Measurements from ENCODE around the gene PNLIPRP1.

Gene PNLIPRP1

DNA sequence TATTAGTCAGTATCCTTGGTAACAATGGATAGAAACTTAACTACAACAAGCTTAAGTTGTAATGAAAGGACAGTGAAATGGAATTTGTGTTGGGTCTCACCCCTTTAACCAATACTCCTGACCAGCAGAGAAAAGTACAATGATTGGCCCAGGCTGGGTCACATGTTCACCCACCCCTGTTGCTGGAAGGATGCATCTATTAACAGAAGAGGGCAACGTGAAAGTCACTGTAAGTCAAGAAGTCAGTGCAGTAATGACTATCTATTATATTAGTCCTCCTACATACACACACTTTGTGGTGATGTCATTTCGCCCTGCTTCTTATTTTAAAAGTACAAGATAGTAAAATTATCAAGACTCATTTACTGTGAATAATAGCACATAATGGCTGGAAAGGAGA is 46.2 kb downstream of the PNLIPRP1 start:
- DNase-seq (ENCODE audit: low read depth, low spot score), result no peak
- Histone ChIP-seq H3K36me3 (ENCODE audit: insufficient read depth, insufficient read length, low read length) (no peaks in the 10 kb centered on the region), H3K27me3 (ENCODE audit: insufficient read depth, insufficient read length) (no peaks in the 10 kb centered on the region), H3K4me3 (ENCODE audit: insufficient read length, low read depth) (no peak overlapping the region), H3K9ac (ENCODE audit: insufficient read length, low read depth) (no peak overlapping the region), H3K4me1 (ENCODE audit: insufficient read depth, insufficient read length) (no peaks in the 10 kb centered on the region), H3K9me3 (ENCODE audit: insufficient read depth, low read length) (no peaks in the 10 kb centered on the region)
- no peak for TF ChIP-seq ZNF274 (IDR thresholded peaks at IDR 0.05; ENCODE audit: low read depth, low read length)
- no peak for TF ChIP-seq SUZ12 (IDR thresholded peaks at IDR 0.05; ENCODE audit: extremely low read depth, insufficient read depth, insufficient read length)
- no peak for TF ChIP-seq YY1 (IDR thresholded peaks at IDR 0.05; ENCODE audit: insufficient read depth, insufficient read length)

GRCh38 chr10:116637830-116638229 is 47.1 kb downstream of the PNLIPRP1 start:
- no peaks in the 10 kb centered on the region for H3K27me3 ChIP-seq (ENCODE audit: insufficient read depth, insufficient read length)
- H3K4me3 ChIP-seq (ENCODE audit: insufficient read length, low read depth), result no peak overlapping the region
- H3K9me3 ChIP-seq (ENCODE audit: insufficient read depth, low read length), result no peaks in the 10 kb centered on the region
- TF ChIP-seq YY1 (IDR thresholded peaks at IDR 0.05; ENCODE audit: insufficient read depth, insufficient read length) (no peak), SUZ12 (IDR thresholded peaks at IDR 0.05; ENCODE audit: extremely low read depth, insufficient read depth, insufficient read length) (no peak)
- H3K36me3 ChIP-seq (ENCODE audit: insufficient read depth, insufficient read length, low read length), result no peaks in the 10 kb centered on the region
- DNase-seq (ENCODE audit: low read depth, low spot score), result no peak
- H3K4me1 ChIP-seq (ENCODE audit: insufficient read depth, insufficient read length), result no peaks in the 10 kb centered on the region
- H3K9ac ChIP-seq (ENCODE audit: insufficient read length, low read depth), result no peak overlapping the region

DNA sequence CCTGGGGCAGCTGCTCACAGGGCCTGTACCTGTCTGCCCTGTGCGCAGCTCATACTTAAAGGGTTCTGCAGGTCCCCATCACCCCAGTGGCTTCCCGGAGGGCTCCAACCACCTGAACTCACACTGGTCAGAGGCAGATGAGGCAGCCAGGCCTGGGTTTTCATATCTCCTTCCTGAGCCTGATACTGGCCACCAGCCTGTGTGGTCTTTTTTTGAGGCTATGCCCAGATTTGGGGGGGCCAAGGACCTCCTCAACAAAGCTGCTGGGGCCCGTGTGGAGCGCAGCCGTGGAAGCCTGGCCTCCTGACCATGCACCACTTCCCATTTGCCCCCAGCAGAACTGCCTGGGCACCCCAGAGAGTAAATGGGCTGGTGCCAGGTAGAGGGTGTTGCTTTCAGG is 55.7 kb downstream of the PNLIPRP1 start:
- H3K9ac ChIP-seq (ENCODE audit: insufficient read length, low read depth), result no peak overlapping the region

GRCh38 chr10:116648903-116649302 is 58.1 kb downstream of the PNLIPRP1 start:
- Histone ChIP-seq H3K9ac (ENCODE audit: insufficient read length, low read depth) (no peak overlapping the region), H3K4me3 (ENCODE audit: insufficient read length, low read depth) (no peak overlapping the region), H3K4me1 (ENCODE audit: insufficient read depth, insufficient read length) (no peaks in the 10 kb centered on the region), H3K27me3 (ENCODE audit: insufficient read depth, insufficient read length) (no peaks in the 10 kb centered on the region), H3K36me3 (ENCODE audit: insufficient read depth, insufficient read length, low read length) (no peaks in the 10 kb centered on the region), H3K9me3 (ENCODE audit: insufficient read depth, low read length) (0 out of 2 replicates have a peak, but pooled peaks cover 5% of the 10 kb centered on the region)
- no peak for DNase-seq (ENCODE audit: low read depth, low spot score)
- TF ChIP-seq YY1 (IDR thresholded peaks at IDR 0.05; ENCODE audit: insufficient read depth, insufficient read length), result no peak
- no peak for TF ChIP-seq SUZ12 (IDR thresholded peaks at IDR 0.05; ENCODE audit: extremely low read depth, insufficient read depth, insufficient read length)
- no peak for TF ChIP-seq ZNF274 (IDR thresholded peaks at IDR 0.05; ENCODE audit: low read depth, low read length)

More for the DNA sequence above, 55.7 kb downstream of the PNLIPRP1 start:
- TF ChIP-seq YY1 (IDR thresholded peaks at IDR 0.05; ENCODE audit: insufficient read depth, insufficient read length) (no peak), ZNF274 (IDR thresholded peaks at IDR 0.05; ENCODE audit: low read depth, low read length) (no peak), SUZ12 (IDR thresholded peaks at IDR 0.05; ENCODE audit: extremely low read depth, insufficient read depth, insufficient read length) (no peak)
- H3K4me1 ChIP-seq (ENCODE audit: insufficient read depth, insufficient read length), result no peaks in the 10 kb centered on the region
- no peak for DNase-seq (ENCODE audit: low read depth, low spot score)
- no peaks in the 10 kb centered on the region for H3K36me3 ChIP-seq (ENCODE audit: insufficient read depth, insufficient read length, low read length)
- no peak overlapping the region for H3K4me3 ChIP-seq (ENCODE audit: insufficient read length, low read depth)
- 0 out of 2 replicates have a peak, but pooled peaks cover 5% of the 10 kb centered on the region for H3K9me3 ChIP-seq (ENCODE audit: insufficient read depth, low read length)
- no peaks in the 10 kb centered on the region for H3K27me3 ChIP-seq (ENCODE audit: insufficient read depth, insufficient read length)

GRCh38 chr10:116653885-116654284 is 63.1 kb downstream of the PNLIPRP1 start:
- no peaks in the 10 kb centered on the region for H3K4me1 ChIP-seq (ENCODE audit: insufficient read depth, insufficient read length)
- no peak for DNase-seq (ENCODE audit: low read depth, low spot score)
- H3K9me3 ChIP-seq (ENCODE audit: insufficient read depth, low read length), result 0 out of 2 replicates have a peak, but pooled peaks cover 5% of the 10 kb centered on the region
- no peaks in the 10 kb centered on the region for H3K27me3 ChIP-seq (ENCODE audit: insufficient read depth, insufficient read length)
- H3K36me3 ChIP-seq (ENCODE audit: insufficient read depth, insufficient read length, low read length), result no peaks in the 10 kb centered on the region
- H3K9ac ChIP-seq (ENCODE audit: insufficient read length, low read depth), result no peak overlapping the region
- no peak overlapping the region for H3K4me3 ChIP-seq (ENCODE audit: insufficient read length, low read depth)
- TF ChIP-seq YY1 (IDR thresholded peaks at IDR 0.05; ENCODE audit: insufficient read depth, insufficient read length) (no peak), ZNF274 (IDR thresholded peaks at IDR 0.05; ENCODE audit: low read depth, low read length) (no peak), SUZ12 (IDR thresholded peaks at IDR 0.05; ENCODE audit: extremely low read depth, insufficient read depth, insufficient read length) (no peak)

- Histone ChIP-seq H3K4me3 (ENCODE audit: insufficient read length, low read depth) (no peak overlapping the region), H3K9me3 (ENCODE audit: insufficient read depth, low read length) (no peaks in the 10 kb centered on the region)
- TF ChIP-seq ZNF274 (IDR thresholded peaks at IDR 0.05; ENCODE audit: low read depth, low read length), result no peak
- TF ChIP-seq SUZ12 (IDR thresholded peaks at IDR 0.05; ENCODE audit: extremely low read depth, insufficient read depth, insufficient read length), result no peak
- no peak for TF ChIP-seq YY1 (IDR thresholded peaks at IDR 0.05; ENCODE audit: insufficient read depth, insufficient read length)
Measured at GRCh38 chr10:116654816-116655215, 64.1 kb downstream of the PNLIPRP1 start.

GRCh38 chr10:116655568-116655967 is 64.8 kb downstream of the PNLIPRP1 start:
- Histone ChIP-seq H3K9ac (ENCODE audit: insufficient read length, low read depth) (no peak overlapping the region), H3K4me3 (ENCODE audit: insufficient read length, low read depth) (no peak overlapping the region), H3K9me3 (ENCODE audit: insufficient read depth, low read length) (no peaks in the 10 kb centered on the region), H3K27me3 (ENCODE audit: insufficient read depth, insufficient read length) (no peaks in the 10 kb centered on the region), H3K4me1 (ENCODE audit: insufficient read depth, insufficient read length) (no peaks in the 10 kb centered on the region), H3K36me3 (ENCODE audit: insufficient read depth, insufficient read length, low read length) (no peaks in the 10 kb centered on the region)
- no peak for DNase-seq (ENCODE audit: low read depth, low spot score)
- TF ChIP-seq ZNF274 (IDR thresholded peaks at IDR 0.05; ENCODE audit: low read depth, low read length) (no peak), SUZ12 (IDR thresholded peaks at IDR 0.05; ENCODE audit: extremely low read depth, insufficient read depth, insufficient read length) (no peak), YY1 (IDR thresholded peaks at IDR 0.05; ENCODE audit: insufficient read depth, insufficient read length) (no peak)

More at GRCh38 chr10:116654816-116655215, 64.1 kb downstream of the PNLIPRP1 start:
- H3K4me1 ChIP-seq (ENCODE audit: insufficient read depth, insufficient read length), result no peaks in the 10 kb centered on the region
- no peaks in the 10 kb centered on the region for H3K36me3 ChIP-seq (ENCODE audit: insufficient read depth, insufficient read length, low read length)
- H3K27me3 ChIP-seq (ENCODE audit: insufficient read depth, insufficient read length), result no peaks in the 10 kb centered on the region
- DNase-seq (ENCODE audit: low read depth, low spot score), result no peak
- H3K9ac ChIP-seq (ENCODE audit: insufficient read length, low read depth), result no peak overlapping the region

Measured in NT2/D1 (cell line).